IPS-18c (cell line): Measurements from ENCODE around the gene DYNLT3.

Source experiments
- H3K4me3 ChIP-seq: 2 replicates; pipeline ENCODE4 v1.7.0; 2013; ENCODE audit warnings: low read depth, mild to moderate bottlenecking, low read length, moderate library complexity; ENCODE audit not compliant: insufficient read depth
- H3K9me3 ChIP-seq: one replicate; pipeline ENCODE4 v1.6.1; 2013; ENCODE audit warnings: mild to moderate bottlenecking, low read length, moderate library complexity; ENCODE audit not compliant: control insufficient read depth, insufficient read depth

The DYNLT3 gene, protein sequence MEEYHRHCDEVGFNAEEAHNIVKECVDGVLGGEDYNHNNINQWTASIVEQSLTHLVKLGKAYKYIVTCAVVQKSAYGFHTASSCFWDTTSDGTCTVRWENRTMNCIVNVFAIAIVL

DNA sequence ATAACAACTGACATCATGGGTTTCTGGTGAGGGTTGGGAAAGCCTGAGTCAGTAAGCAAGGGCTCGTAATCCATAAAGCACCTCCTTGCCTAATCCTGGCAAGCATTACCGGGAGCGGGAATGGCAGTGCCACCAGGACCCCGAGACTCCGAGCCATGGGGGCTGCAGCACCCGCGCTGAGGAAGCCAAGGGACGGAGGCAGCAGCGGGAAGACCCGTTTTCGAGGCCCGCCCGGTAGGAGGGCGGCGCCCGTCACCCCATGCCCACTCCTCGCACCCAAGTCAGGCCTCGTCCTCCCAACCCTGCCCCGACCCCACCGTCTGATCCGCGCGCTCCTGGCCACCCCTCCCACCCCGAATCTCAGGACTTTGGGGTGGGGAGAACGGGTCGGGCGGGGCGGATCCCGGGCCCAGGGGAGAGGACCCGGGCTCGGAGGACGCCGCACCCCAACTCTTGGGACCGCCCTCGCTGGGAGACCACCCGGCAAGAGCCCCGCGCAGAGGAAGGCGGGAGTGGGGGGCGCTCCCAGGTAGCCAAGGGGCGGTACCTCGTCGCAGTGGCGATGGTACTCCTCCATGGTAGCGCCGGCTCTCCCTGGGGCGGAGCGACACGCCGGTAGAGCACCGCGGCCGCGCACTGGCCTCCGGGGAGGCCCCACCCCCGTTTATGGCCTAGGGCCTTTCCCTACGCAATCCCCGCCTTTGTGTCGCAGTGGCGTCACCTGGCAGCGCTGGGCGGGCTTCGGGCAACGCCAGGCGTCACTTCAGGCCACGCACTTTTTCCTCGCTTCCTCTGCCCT lies at the start of gene DYNLT3:
DYNLT3 (minus strand) TSS at position 638 of the 799 bp plus-strand sequence; CDS start at position 577, 61 bp downstream.
- peak within 1 kb of the TSS; percentile 50 for H3K4me3 ChIP-seq
- H3K9me3 ChIP-seq: no peaks in the 10 kb centered on the region

DNA sequence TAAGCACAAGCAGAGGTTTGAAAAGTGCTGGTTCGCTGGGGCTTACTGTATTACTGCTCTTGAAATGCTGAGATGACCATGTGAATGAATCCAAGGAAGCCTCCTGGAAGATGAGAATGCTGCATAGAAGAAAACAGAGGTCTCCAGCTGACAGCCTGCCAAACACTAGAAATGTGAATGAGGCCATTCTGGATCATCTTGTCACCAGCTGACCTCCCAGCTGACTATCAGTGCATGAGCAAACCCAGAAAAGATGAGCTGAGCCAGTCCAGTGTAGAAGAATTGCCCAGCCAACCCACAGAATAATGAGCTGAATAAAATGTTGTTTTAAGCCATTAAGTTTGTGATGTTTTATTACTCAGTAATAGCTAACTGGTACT lies 49.1 kb upstream of the DYNLT3 start:
- no peak overlapping the region for H3K4me3 ChIP-seq
- no peaks in the 10 kb centered on the region for H3K9me3 ChIP-seq

DNA sequence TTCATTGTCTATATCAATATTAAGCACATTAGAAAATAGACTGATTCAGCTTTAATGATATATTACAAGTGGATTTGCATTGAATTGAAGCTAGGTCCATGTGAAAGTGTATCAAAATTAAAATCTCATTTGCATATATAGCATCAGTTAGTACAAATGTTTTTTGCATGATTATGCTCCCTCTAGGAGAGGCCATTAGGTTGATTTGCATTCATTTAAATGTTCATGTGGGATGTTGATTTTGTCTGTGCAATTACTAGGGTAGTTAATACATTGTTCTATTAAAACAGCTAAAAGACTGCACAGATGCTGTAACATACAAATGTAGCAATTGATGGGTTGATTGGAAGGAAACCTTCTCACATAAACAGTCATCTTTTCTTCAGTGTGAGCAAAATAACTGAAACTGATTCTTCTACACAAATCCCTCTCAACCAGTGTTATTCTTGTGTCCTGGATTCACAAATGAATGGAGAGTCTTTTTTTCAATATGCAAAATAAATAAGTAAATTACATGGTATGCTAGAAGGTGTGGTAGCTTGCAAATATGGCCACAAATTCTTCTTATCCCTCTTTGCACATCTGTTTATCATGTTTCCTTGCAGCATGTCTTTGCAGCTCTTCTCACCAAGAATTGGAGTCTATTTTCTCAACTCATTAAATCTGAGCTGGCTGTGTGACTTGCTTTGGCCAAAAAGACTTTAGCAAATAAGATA lies 48.6 kb upstream of the DYNLT3 start:
- Histone ChIP-seq H3K9me3 (no peaks in the 10 kb centered on the region), H3K4me3 (no peak overlapping the region)

DNA sequence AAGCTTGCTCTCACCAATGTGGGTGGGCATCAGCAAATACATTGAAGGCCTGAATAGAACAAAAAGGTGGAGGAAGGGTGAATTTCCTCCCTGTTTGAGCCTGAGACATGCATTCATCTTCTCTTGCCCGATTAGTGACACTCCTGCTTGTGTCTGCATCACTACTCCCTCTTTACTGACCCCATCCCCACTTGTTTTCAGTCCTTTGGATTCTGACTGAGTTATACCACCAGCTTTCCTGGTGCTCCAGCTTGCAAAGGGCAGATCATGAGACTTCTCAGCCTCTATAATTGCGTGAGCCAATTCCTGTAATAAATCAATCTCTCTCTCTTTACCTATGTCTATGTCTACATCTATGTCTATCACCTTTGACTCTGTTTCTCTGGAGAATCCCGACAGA lies 47.4 kb upstream of the DYNLT3 start:
- H3K9me3 ChIP-seq: no peaks in the 10 kb centered on the region

DNA sequence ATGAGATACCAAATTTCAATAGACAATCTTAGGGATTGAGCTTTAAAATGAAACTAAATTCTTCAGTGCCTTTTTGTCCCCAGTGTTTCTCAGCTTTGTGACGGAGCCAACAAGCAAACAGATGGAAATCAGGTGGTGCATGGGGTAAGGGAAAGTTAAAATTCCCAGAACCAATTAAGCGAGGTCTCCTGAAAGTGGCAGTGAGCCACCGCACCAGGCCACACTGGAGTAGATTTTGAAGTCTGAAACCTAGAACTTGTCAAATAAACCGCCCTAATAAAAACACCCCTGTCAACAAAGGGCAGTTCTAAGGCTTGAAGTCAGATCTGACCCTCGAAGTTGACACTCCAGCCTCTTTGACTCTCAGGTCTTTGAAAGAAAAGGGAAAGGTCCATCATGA lies 40.6 kb upstream of the DYNLT3 start:
- no peaks in the 10 kb centered on the region for H3K9me3 ChIP-seq
- H3K4me3 ChIP-seq: no peak overlapping the region

More for the DNA sequence above, 47.4 kb upstream of the DYNLT3 start:
- H3K4me3 ChIP-seq: no peak overlapping the region

DNA sequence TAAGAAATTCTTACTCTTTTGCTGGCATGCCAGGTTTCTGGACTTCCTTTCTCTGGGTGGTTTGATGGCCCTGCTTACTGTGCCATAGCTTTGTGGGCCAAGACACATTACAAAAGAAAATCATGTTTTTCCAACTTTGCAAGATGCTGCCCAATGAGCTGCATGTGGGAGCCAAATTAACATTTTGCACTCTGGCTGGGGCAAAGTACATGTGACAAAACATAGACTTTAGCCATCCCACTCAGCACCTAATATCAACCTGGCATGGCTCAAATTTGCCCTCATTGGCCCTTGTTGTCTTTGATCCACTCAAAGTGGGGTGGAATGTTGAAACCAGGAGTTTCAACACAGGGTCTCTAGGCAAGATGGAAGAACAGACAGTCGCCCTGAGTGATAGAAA lies 40.0 kb upstream of the DYNLT3 start:
- Histone ChIP-seq H3K9me3 (no peaks in the 10 kb centered on the region), H3K4me3 (no peak overlapping the region)

DNA sequence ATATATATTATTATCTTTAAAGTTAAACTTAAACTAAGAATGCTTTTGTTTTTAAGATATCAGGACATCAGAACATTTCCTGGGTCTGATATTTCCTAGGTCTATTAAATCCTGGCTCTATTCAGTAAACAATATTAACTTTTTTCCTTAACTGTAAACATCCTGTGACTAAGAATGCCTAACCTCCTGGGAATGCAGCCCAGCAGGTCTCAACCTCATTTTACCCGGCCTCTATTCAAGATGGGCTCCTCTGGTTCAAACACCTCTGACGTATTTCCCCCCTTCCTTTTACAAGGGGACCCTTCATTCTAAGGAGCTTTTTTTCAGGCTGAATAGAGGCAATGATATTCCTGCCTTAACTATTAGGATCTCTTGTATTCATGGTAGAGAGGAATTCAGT lies 35.8 kb upstream of the DYNLT3 start:
- no peaks in the 10 kb centered on the region for H3K9me3 ChIP-seq
- no peak overlapping the region for H3K4me3 ChIP-seq

DNA sequence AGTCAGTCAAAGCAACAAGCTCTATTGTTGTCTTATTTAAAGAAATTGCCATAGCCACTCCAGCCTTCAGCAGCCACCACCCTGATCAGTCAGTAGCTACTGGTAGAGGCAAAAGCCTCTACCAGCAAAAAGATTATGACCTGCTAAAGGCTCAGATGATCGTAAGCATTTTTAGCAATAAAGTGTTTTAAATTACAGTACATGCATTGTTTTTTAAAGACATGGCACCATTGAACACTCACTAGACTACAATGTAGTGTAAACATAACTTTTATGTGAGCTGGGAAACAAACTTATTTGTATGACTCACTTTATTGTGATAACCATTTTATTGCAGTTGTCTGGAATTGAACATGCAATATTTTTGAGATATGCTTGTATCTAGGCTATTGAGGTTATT lies 32.3 kb upstream of the DYNLT3 start:
- H3K4me3 ChIP-seq: no peak overlapping the region
- H3K9me3 ChIP-seq: no peaks in the 10 kb centered on the region

DNA sequence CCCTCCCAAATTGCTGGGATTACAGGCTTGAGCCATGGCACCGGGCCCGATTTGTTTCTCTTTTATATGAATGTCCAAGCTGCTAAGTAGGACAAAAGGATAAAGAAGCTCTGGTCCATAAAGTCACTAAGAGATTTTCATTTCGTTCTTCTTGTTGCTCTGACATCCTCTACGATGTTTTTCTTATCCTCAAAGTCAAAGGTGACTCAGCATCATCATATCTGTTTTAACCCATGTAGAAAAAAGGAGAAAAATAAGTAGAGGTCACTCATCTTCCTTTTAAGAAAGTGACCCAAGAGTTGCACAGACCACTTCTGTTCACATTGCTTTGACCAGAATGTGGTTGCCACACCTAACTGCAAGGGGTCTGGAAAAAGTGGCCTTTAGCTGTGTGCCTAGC lies 29.3 kb upstream of the DYNLT3 start:
- Histone ChIP-seq H3K4me3 (no peak overlapping the region), H3K9me3 (no peaks in the 10 kb centered on the region)

DNA sequence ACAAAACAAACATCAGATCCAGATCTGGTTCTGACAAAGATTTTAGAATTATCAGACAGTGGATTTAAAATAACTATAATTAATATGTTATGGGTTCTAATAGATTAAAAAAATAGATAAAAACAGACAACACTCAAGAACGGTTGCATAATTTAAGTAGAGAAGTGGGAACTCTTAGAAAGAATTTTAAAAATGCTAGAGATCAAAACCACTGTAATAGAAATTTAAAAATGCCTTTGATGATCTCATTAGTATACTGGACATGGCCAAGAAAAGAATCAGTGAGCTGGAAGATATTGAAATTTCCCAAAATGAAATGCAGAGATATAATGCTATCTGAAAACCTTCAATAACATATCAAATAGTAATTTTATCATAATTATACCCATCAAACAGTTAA lies 28.3 kb upstream of the DYNLT3 start:
- Histone ChIP-seq H3K4me3 (no peak overlapping the region), H3K9me3 (no peaks in the 10 kb centered on the region)

DNA sequence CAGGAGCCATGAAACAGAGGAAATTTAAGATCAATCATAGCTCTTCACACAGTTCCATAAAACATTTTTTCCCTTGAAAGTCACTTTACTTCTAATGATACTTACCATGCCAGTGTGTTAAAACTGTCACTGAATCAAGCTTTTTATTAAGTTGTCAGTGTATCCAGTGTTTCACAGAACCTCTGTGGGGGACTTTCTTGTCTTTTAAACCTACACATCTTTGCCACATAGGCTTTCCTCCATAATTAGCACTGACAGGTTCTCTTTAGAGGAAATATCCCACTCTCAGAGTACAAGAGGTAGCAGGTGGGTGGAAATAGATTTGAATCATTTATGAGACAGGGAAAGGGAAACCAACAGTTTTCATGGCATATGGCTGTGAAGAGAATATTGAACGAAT lies 25.8 kb upstream of the DYNLT3 start:
- Histone ChIP-seq H3K9me3 (no peaks in the 10 kb centered on the region), H3K4me3 (no peak overlapping the region)

DNA sequence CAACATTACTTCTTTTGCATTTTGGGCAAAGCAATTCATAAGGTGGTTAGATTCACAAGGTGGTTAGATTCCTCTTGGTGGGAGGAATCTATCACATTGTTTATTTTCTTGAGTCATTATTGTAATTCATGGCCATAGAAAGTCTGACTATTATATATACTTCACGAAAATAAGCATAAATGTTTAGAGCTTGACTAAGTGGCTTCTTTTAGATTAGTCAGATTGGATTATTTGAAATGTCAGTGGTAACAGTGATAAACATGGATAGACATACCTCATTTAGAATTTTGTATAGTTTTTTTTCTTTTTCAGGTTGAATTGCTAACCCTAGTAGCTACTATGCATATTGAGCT lies 24.9 kb upstream of the DYNLT3 start:
- peaks cover 4% of the 10 kb centered on the region for H3K9me3 ChIP-seq
- H3K4me3 ChIP-seq: no peak overlapping the region

DNA sequence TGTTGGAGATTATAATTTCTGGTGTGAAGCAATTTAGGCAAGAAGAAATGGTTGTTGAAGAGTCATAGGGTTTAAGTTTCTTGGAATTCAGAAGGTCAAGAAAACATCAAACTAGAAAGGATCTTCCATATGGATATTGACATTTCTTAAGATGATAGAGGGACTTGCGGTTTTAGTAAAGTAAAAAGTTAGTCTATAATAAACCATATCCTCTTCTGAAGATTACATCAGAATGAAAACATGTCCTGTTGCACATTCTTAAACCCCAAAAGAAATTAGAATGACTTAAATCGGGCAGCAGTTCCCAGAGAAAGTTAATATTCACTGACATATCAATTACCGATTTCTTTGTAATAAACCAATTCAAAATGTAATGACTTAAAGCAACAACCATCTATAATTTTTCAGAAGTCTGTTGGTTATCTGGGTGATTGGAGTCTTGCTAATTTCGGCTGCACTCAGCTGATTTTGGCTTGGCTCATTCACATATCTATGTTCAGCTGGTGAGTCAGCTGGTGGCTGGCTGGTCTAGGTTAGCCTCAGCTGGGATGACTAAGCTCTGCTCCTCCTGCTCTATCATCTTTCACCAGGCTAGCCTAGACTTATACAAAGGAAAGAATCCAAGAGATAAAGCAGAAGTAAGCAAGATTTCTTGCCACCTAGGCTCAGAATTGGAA lies 24.4 kb upstream of the DYNLT3 start:
- Histone ChIP-seq H3K4me3 (no peak overlapping the region), H3K9me3 (peaks cover 4% of the 10 kb centered on the region)

DNA sequence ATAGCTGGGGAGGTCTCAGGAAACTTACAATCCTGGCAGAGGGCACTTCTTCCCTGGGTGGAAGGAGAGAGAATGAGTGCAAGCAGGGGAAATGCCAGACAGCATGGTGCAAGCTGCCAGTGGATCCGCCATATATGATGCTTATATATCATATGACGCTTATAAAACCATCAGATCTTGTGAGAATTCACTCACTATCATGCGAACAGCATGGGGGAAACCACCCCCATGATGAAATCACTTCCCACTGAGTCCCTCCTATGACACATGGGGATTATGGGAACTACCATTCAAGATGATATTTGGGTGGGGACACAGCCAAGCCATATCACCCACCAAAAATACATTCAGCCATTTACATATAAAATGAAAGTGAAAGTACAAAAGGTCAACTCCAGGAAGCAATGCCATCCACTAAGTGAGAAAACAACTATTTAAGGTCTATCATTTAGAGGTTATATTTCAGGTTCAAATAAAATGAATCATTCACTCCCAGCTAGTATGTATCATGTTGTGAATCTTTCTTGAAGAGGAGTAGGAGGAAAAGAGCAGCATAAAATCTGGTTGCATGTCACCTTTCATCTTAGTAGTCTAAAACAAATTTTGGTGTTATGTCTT lies 20.3 kb upstream of the DYNLT3 start:
- Histone ChIP-seq H3K9me3 (peaks cover 4% of the 10 kb centered on the region), H3K4me3 (no peak overlapping the region)

DNA sequence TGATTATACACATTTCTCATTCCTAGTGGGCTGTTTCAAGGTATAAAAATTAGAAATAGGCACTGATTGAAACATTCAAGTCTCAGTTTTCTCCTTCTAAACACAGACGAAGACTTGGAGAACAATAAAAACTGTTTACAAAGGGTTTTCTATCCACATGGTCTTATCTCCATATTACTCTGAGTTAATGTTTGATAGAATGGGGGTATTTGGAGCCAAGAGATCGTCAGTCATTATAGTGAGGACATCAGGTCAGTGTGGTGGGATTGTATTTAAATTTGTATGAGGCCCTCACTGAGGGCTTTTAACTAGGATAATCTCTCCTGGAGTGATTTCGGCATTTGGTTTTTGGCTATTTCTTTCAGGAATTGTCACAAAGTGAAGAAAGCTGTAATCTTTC lies 16.4 kb upstream of the DYNLT3 start:
- Histone ChIP-seq H3K4me3 (no peak overlapping the region), H3K9me3 (peaks cover 4% of the 10 kb centered on the region)

DNA sequence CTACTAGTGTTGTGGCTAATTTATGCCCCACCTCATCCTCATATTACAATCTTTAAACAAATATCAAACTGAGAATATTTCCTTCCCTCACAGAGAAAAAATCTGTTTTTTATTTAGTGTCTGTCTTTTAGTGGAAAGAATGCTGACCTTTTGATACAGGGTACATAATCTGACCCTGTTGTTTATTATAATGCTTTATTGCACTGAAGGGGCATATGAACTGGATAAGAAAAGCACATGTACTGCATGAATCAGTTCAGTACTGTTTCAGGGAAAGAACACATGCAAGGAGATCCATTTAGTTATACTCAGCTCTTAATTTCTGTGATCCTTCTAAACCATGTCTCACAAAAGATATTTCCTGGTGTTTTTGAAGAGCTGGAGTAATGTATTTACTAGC lies 15.5 kb upstream of the DYNLT3 start:
- peaks cover 4% of the 10 kb centered on the region for H3K9me3 ChIP-seq

DNA sequence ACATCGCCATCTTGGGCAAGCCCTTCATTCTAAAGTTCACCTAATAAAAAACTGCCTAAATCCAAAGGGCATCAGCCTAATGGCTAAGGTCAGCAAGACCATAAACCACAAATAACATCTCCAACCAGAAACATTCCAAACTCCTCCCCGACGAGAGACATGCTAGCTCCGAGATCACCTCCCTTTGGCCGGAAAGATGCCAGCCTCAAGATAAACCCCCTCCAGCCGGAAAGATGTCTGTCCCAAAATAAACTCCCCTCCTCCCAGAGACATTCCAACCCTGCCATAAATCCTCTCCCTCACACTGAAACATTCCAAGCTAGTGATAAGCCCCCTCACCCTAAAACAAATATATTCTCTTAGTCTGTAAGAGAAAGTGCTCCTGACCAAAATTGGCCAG lies 13.3 kb upstream of the DYNLT3 start:
- Histone ChIP-seq H3K9me3 (no peaks in the 10 kb centered on the region), H3K4me3 (no peak overlapping the region)

More for the DNA sequence above, 15.5 kb upstream of the DYNLT3 start:
- H3K4me3 ChIP-seq: no peak overlapping the region
